MM.1S (cell line): Measurements from ENCODE around the gene SCRN2.

ENCODE experiments used
- DNase-seq: peaks from one replicate; pipeline ENCODE4 v3.0.0-alpha.2; 2015
- H2AFZ ChIP-seq: fragments of 300-600 bp; sonication (generic); 2 replicates; pipeline ENCODE4 v1.6.0; 2016; ENCODE audit warnings: antibody characterized with exemption, low read length
- H3F3A ChIP-seq: fragments of 300-600 bp; sonication (generic); 2 replicates; pipeline ENCODE4 v1.6.1; 2016; ENCODE audit warnings: mild to moderate bottlenecking, antibody characterized with exemption, low read length, moderate library complexity, mixed read lengths; ENCODE audit not compliant: insufficient read depth
- H3K27ac ChIP-seq: fragments of 300-600 bp; sonication (generic); 2 replicates; pipeline ENCODE4 v1.5.1; 2016; ENCODE audit warnings: mild to moderate bottlenecking, low read length
- H3K27me3 ChIP-seq: fragments of 300-600 bp; sonication (generic); replicated peaks from 2 replicates; pipeline ENCODE4 v1.6.0; 2016; ENCODE audit warnings: low read length; ENCODE audit not compliant: insufficient read depth
- H3K36me3 ChIP-seq: fragments of 300-600 bp; sonication (generic); replicated peaks from 2 replicates; pipeline ENCODE4 v1.6.1; 2016; ENCODE audit warnings: mild to moderate bottlenecking, low read length, mixed read lengths; ENCODE audit not compliant: insufficient read depth
- H3K4me1 ChIP-seq: fragments of 300-600 bp; sonication (generic); 2 replicates; pipeline ENCODE4 v1.6.1; 2016; ENCODE audit warnings: low read length, mixed read lengths
- H3K4me2 ChIP-seq: fragments of 300-600 bp; sonication (generic); 2 replicates; pipeline ENCODE4 v1.6.0; 2016; ENCODE audit warnings: low read depth, low read length
- H3K4me3 ChIP-seq: fragments of 300-600 bp; sonication (generic); 2 replicates; pipeline ENCODE4 v1.5.1; 2016; ENCODE audit warnings: low read length, mixed read lengths
- H3K79me2 ChIP-seq: fragments of 300-600 bp; sonication (generic); 2 replicates; pipeline ENCODE4 v1.6.1; 2016; ENCODE audit warnings: mixed run types, low read length, mixed read lengths
- H3K9ac ChIP-seq: fragments of 300-600 bp; sonication (generic); 2 replicates; pipeline ENCODE4 v1.6.1; 2016; ENCODE audit warnings: low read length, mixed read lengths
- H3K9me2 ChIP-seq: fragments of 300-600 bp; sonication (generic); replicated peaks from 2 replicates; pipeline ENCODE4 v1.6.1; 2016; ENCODE audit warnings: mild to moderate bottlenecking, low read length, mixed read lengths; ENCODE audit not compliant: insufficient read depth
- H3K9me3 ChIP-seq: fragments of 300-600 bp; sonication (generic); replicated peaks from 2 replicates; pipeline ENCODE4 v1.6.1; 2016; ENCODE audit warnings: mild to moderate bottlenecking, low read length, mixed read lengths; ENCODE audit not compliant: insufficient read depth
- H4K20me1 ChIP-seq: fragments of 300-600 bp; sonication (generic); 2 replicates; pipeline ENCODE4 v1.6.1; 2016; ENCODE audit warnings: mild to moderate bottlenecking, low read length, moderate library complexity, mixed read lengths; ENCODE audit not compliant: insufficient read depth
- EZH2 ChIP-seq: fragments of 300-600 bp; sonication (generic); optimal IDR thresholded peaks from 2 replicates; pipeline ENCODE3; 2017; ENCODE audit warnings: low read depth, mild to moderate bottlenecking, antibody characterized with exemption, low read length, mixed read lengths
- EZH2phosphoT487 ChIP-seq: fragments of 300-600 bp; sonication (generic); IDR thresholded peaks from 2 replicates; pipeline ENCODE4 v1.6.1; 2018; ENCODE audit warnings: antibody characterized with exemption, low read length
- TF ChIP-seq, protein P1 (sequence below): fragments of 300-600 bp; sonication (generic); IDR thresholded peaks from 2 replicates; pipeline ENCODE4 v1.5.1; 2016; ENCODE audit warnings: antibody characterized with exemption, low read length, mixed read lengths

The SCRN2 gene

GRCh38 chr17:47797797-47798196 lies 43.3 kb downstream of the SCRN2 start:
- no peaks in the 10 kb centered on the region for H3K9me2 ChIP-seq
- H2AFZ ChIP-seq, result no peak overlapping the region
- H3K27ac ChIP-seq, result no peak overlapping the region
- H3K9ac ChIP-seq, result no peak overlapping the region
- peak; percentile 35 for DNase-seq
- H3F3A ChIP-seq, result no peaks in the 10 kb centered on the region
- no peak overlapping the region for H3K4me3 ChIP-seq
- TF ChIP-seq, protein P1, sequence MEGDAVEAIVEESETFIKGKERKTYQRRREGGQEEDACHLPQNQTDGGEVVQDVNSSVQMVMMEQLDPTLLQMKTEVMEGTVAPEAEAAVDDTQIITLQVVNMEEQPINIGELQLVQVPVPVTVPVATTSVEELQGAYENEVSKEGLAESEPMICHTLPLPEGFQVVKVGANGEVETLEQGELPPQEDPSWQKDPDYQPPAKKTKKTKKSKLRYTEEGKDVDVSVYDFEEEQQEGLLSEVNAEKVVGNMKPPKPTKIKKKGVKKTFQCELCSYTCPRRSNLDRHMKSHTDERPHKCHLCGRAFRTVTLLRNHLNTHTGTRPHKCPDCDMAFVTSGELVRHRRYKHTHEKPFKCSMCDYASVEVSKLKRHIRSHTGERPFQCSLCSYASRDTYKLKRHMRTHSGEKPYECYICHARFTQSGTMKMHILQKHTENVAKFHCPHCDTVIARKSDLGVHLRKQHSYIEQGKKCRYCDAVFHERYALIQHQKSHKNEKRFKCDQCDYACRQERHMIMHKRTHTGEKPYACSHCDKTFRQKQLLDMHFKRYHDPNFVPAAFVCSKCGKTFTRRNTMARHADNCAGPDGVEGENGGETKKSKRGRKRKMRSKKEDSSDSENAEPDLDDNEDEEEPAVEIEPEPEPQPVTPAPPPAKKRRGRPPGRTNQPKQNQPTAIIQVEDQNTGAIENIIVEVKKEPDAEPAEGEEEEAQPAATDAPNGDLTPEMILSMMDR, result no peak
- TF ChIP-seq EZH2phosphoT487, result no peak
- TF ChIP-seq EZH2, result no peak
- no peaks in the 10 kb centered on the region for H3K36me3 ChIP-seq
- no peaks in the 10 kb centered on the region; the same call in 1 of the 2 replicates for H3K4me1 ChIP-seq
- H3K79me2 ChIP-seq, result no peaks in the 10 kb centered on the region
- peaks cover 33% of the 10 kb centered on the region for H3K27me3 ChIP-seq
- H3K9me3 ChIP-seq, result no peaks in the 10 kb centered on the region
- H4K20me1 ChIP-seq, result no peaks in the 10 kb centered on the region
- H3K4me2 ChIP-seq, result no peak overlapping the region

GRCh38 chr17:47792979-47793378 lies 48.1 kb downstream of the SCRN2 start:
- Histone ChIP-seq H3K36me3 (no peaks in the 10 kb centered on the region), H3K9me3 (no peaks in the 10 kb centered on the region), H3K27ac (no peak overlapping the region), H3K4me1 (no peaks in the 10 kb centered on the region), H3K9ac (no peak overlapping the region), H3K79me2 (no peaks in the 10 kb centered on the region), H3K9me2 (no peaks in the 10 kb centered on the region), H3K4me3 (no peak overlapping the region), H3F3A (no peaks in the 10 kb centered on the region), H4K20me1 (no peaks in the 10 kb centered on the region), H3K27me3 (peaks cover 70% of the 10 kb centered on the region), H3K4me2 (no peak overlapping the region), H2AFZ (no peak overlapping the region)
- TF ChIP-seq, protein P1, result no peak
- DNase-seq, result no peak

- no peaks in the 10 kb centered on the region for H3K79me2 ChIP-seq
- no peak for DNase-seq
- H2AFZ ChIP-seq, result no peak overlapping the region
- no peak overlapping the region for H3K4me2 ChIP-seq
- no peak overlapping the region for H3K9ac ChIP-seq
- no peaks in the 10 kb centered on the region for H4K20me1 ChIP-seq
- TF ChIP-seq, protein P1, result no peak
- TF ChIP-seq EZH2 (no peak), EZH2phosphoT487 (no peak)
- no peaks in the 10 kb centered on the region for H3F3A ChIP-seq
- no peaks in the 10 kb centered on the region for H3K36me3 ChIP-seq
- no peak overlapping the region for H3K27ac ChIP-seq
- no peaks in the 10 kb centered on the region for H3K9me3 ChIP-seq
- no peaks in the 10 kb centered on the region for H3K4me1 ChIP-seq
- H3K9me2 ChIP-seq, result no peaks in the 10 kb centered on the region
- H3K4me3 ChIP-seq, result no peak overlapping the region
- peaks cover 75% of the 10 kb centered on the region for H3K27me3 ChIP-seq
Measured at GRCh38 chr17:47792457-47792856, 48.6 kb downstream of the SCRN2 start.
